Calu3 (cell line): ENCODE results near the gene ZNF681. TPM values are rescaled to one million over a fixed set of nuclear protein-coding genes. Genes with fewer than 3 reads are reported as not detected.

Source experiments
- BruUV-seq: library from RNA; stranded (reverse); fragments of 400-500 nt; replicated peaks from 2 replicates; lab custom pipeline; 2021; lab: Mats Ljungman, UMichigan
- CTCF ChIA-PET: fragments of 300-600 bp; sonication (Branson Sonifier 250); formaldehyde crosslinking; loops from one replicate; lab custom pipeline; 2022; ENCODE audit warnings: antibody characterized with exemption; lab: Charles Lee
- DNase-seq: peaks from one replicate; pipeline ENCODE4 v3.0.0; 2022
- H3K27ac Mint-ChIP-seq: one replicate; pipeline ENCODE4 v1.8.0; 2022; ENCODE audit warnings: mixed read lengths; ENCODE audit not compliant: unreplicated experiment
- H3K27me3 Mint-ChIP-seq: one replicate; pipeline ENCODE4 v1.8.0; 2022; ENCODE audit warnings: mixed read lengths; ENCODE audit not compliant: unreplicated experiment
- H3K36me3 Mint-ChIP-seq: one replicate; pipeline ENCODE4 v1.8.0; 2022; ENCODE audit warnings: mild to moderate bottlenecking, moderate library complexity, mixed read lengths; ENCODE audit not compliant: insufficient read depth, unreplicated experiment
- H3K4me1 Mint-ChIP-seq: one replicate; pipeline ENCODE4 v1.8.0; 2022; ENCODE audit warnings: mild to moderate bottlenecking, low read depth, mixed read lengths; ENCODE audit not compliant: unreplicated experiment
- H3K4me3 Mint-ChIP-seq: one replicate; pipeline ENCODE4 v1.8.0; 2022; ENCODE audit warnings: mild to moderate bottlenecking, low read depth, moderate library complexity, mixed read lengths; ENCODE audit not compliant: unreplicated experiment
- H3K9me3 Mint-ChIP-seq: one replicate; pipeline ENCODE4 v1.8.0; 2022; ENCODE audit warnings: low read depth, mixed read lengths; ENCODE audit not compliant: unreplicated experiment
- CTCF ChIP-seq: fragments of 200-600 bp; IDR thresholded peaks from one replicate; pipeline ENCODE4 v1.8.0; 2022; ENCODE audit warnings: antibody characterized with exemption; ENCODE audit not compliant: unreplicated experiment
- intact Hi-C: fragments of 100-400 bp; cut with micrococcal nuclease; formaldehyde crosslinking; loops from one replicate; pipeline ENCODE4 v1.10.0; 2022; ENCODE audit not compliant: unreplicated experiment
- total RNA-seq: library from RNA; stranded (reverse); gene quantifications from 2 replicates; pipeline ENCODE4 v1.2.3, GENCODE V29; 2022

The ZNF681 gene
- total RNA-seq, 1 experiment from 2014 or later: 6.9 TPM

- no TSS peak for BruUV-seq
- H3K4me1 Mint-ChIP-seq: no peaks in the 10 kb centered on the region
- CTCF ChIA-PET: no interaction called here
- intact Hi-C loops: no loop called here
- no peak overlapping the region for H3K27ac Mint-ChIP-seq
- no peaks in the 10 kb centered on the region for H3K36me3 Mint-ChIP-seq
- DNase-seq: no peak
- peaks cover 7% of the 10 kb centered on the region for H3K9me3 Mint-ChIP-seq
- no peaks in the 10 kb centered on the region for H3K27me3 Mint-ChIP-seq
- TF ChIP-seq CTCF: no peak
- H3K4me3 Mint-ChIP-seq: no peak overlapping the region
These were observed 39.9 kb downstream of the ZNF681 start for GRCh38 chr19:23718802-23719201.

GRCh38 chr19:23716792-23717191, 41.9 kb downstream of the ZNF681 start:
- no peak for DNase-seq
- H3K4me1 Mint-ChIP-seq: no peaks in the 10 kb centered on the region
- H3K9me3 Mint-ChIP-seq: peaks cover 7% of the 10 kb centered on the region
- intact Hi-C loops: no loop called here
- H3K36me3 Mint-ChIP-seq: no peaks in the 10 kb centered on the region
- no peaks in the 10 kb centered on the region for H3K27me3 Mint-ChIP-seq
- no peak for TF ChIP-seq CTCF
- CTCF ChIA-PET: no interaction called here
- H3K4me3 Mint-ChIP-seq: no peak overlapping the region
- H3K27ac Mint-ChIP-seq: no peak overlapping the region
- no TSS peak for BruUV-seq

- no peaks in the 10 kb centered on the region for H3K4me1 Mint-ChIP-seq
- H3K4me3 Mint-ChIP-seq: no peak overlapping the region
- DNase-seq: no peak
- intact Hi-C loops: no loop called here
- no peak overlapping the region for H3K27ac Mint-ChIP-seq
- H3K27me3 Mint-ChIP-seq: no peaks in the 10 kb centered on the region
- no peaks in the 10 kb centered on the region for H3K9me3 Mint-ChIP-seq
- H3K36me3 Mint-ChIP-seq: no peaks in the 10 kb centered on the region
- CTCF ChIA-PET: no interaction called here
- no TSS peak for BruUV-seq
- TF ChIP-seq CTCF: no peak
These were observed 49.3 kb downstream of the ZNF681 start for GRCh38 chr19:23709347-23709746.

GRCh38 chr19:23706657-23707056, 52.0 kb downstream of the ZNF681 start:
- Mint-ChIP-seq H3K27me3 (no peaks in the 10 kb centered on the region), H3K4me1 (no peaks in the 10 kb centered on the region), H3K9me3 (peaks cover 9% of the 10 kb centered on the region), H3K36me3 (no peaks in the 10 kb centered on the region), H3K27ac (no peak overlapping the region), H3K4me3 (no peak overlapping the region)
- BruUV-seq: no TSS peak
- no peak for TF ChIP-seq CTCF
- CTCF ChIA-PET: interaction anchor here (0.7 kb wide), 1 partner anchor 171 kb away, joined by 3 read pairs; no protein-coding TSS in a partner anchor
- intact Hi-C loops: no loop called here
- no peak for DNase-seq

GRCh38 chr19:23699521-23699860, 59.2 kb downstream of the ZNF681 start:
- Mint-ChIP-seq H3K27me3 (no peaks in the 10 kb centered on the region), H3K4me3 (no peak overlapping the region), H3K36me3 (no peaks in the 10 kb centered on the region), H3K4me1 (no peaks in the 10 kb centered on the region), H3K27ac (no peak overlapping the region), H3K9me3 (peaks cover 20% of the 10 kb centered on the region)
- no TSS peak for BruUV-seq
- intact Hi-C loops: no loop called here
- CTCF ChIA-PET: no interaction called here
- no peak for TF ChIP-seq CTCF
- no peak for DNase-seq
